HG03469 (cell line): Measurements from ENCODE around the gene MRM2.
"Not testable (repeated sequence)": the region's sequence is repeated elsewhere in the genome, so short reads cannot be mapped to it uniquely, and the experiment has no call there.

ENCODE experiments used
- ATAC-seq: cut with Tn5 transposase; IDR thresholded peaks from one replicate; pipeline ENCODE4 v1.9.1; 2021; ENCODE audit warnings: mild to moderate bottlenecking, moderate library complexity, moderate number of reproducible peaks; ENCODE audit not compliant: unreplicated experiment

The MRM2 gene

DNA sequence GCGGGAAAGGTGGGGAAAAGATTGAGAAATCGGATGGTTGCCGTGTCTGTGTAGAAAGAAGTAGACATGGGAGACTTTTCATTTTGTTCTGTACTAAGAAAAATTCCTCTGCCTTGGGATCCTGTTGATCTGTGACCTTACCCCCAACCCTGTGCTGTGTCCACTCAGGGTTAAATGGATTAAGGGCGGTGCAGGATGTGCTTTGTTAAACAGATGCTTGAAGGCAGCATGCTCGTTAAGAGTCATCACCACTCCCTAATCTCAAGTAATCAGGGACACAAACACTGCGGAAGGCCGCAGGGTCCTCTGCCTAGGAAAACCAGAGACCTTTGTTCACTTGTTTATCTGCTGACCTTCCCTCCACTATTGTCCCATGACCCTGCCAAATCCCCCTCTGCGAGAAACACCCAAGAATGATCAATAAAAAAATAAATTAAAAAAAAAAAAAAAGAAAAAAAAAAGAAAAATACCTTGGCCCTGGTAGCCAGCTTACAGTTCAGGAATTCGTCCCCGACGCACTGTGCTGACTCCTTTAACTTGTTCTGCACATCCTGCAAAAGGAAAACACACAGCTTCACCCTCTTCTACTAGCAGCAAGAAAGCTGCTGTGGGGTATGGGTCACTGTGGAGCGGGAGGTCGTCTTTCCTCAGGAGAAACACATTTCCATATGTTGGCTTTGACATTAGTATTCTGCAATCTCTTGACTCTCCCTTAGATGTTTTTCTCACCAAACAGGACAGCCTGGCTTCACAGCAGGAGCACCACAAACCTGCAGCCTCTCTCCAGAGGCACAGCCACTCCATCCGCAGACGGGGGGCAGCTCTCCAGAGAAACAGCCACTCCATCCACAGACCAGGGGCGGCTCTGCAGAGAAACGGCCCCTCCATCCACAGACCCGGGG lies 27.3 kb upstream of the MRM2 start:
- not testable (repeated sequence) for ATAC-seq

- ATAC-seq, result no peak
Measured at GRCh38 chr7:2266911-2267310, 24.9 kb upstream of the MRM2 start.

GRCh38 chr7:2264158-2264557 lies 22.2 kb upstream of the MRM2 start:
- no peak for ATAC-seq

DNA sequence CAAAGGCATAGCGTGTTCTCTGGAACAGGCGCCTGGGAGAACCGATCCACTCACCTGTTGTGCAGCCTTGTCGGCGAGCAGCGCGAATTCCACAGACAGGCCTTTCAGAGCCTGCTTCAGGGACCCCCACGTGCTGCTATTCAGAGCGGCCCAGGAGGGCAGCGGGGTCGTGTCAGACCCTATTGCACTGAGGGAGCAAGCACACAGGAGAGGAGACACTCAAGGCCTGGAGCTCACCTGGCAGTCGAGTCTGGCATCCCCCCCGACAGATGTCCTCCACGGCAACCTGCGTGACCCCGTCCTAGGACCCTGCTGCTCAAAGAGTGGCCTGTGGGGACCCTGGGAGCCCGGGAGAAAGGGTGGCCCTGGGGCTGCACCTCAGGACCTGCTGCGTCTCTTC lies 21.2 kb upstream of the MRM2 start:
- no peak for ATAC-seq

GRCh38 chr7:2261611-2262010 lies 19.6 kb upstream of the MRM2 start:
- no peak for ATAC-seq

- ATAC-seq, result no peak
Measured at GRCh38 chr7:2260820-2261219, 18.8 kb upstream of the MRM2 start.

GRCh38 chr7:2259480-2259879 lies 17.5 kb upstream of the MRM2 start:
- no peak for ATAC-seq

DNA sequence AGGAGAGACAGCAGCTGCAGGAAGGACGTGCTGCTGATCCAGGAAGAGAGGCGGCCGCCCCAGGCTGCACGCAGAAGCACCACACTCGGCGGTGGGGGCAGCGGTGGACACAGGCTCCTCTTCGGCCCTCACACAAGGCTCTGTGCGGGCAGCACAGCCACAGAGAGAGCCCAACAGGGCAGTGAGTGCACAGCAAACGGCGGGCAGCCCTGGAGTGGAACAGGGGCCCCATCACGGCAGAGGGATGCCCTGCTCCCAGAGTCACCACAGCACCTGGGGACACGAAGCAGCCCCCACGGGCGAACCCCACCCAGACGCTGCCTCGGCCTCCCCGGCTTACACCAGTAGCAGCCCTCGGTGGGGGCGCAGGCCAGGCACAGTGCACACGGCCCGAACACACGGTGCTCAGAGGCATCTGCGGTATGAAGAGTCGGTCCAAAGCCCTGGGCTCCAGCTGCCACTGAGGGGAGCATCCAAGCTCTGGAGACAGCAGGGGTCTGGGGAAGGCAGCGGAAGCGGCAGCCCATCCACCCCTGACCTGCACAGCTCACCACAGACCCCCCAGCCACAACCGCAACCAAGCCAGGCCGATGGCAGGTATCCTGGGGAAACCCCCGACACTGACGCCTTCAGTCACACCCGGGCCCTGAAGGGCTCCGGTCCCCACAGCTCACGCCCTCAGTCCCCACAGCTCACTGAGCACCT lies 16.8 kb upstream of the MRM2 start:
- peak; percentile 39 for ATAC-seq

- ATAC-seq, result no peak
Measured at GRCh38 chr7:2257651-2258050, 15.6 kb upstream of the MRM2 start.

DNA sequence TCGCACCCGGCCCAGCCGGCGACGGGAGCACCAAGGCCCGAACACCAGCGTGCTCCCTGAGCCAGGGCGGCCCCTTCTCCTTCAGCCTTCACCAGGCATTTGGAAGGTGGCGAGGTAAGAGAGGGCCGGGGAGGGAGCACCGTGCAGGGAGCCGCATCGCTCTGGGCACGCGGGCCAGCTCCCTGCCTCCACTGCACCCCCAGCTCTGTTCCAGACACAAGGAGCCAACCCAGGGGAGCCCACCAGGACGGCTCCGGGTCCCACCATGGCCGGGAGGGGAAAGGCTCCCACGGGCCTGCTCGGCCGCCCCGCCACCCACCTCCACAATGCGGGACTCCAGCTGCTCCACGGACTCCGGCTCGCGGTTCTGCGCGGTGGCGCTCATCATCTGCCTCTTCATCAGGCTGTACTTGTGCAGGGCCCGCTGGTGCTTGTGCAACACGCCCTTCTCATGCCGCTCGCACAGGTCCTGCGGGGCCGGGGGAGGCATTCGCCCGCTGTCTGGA lies 15.1 kb upstream of the MRM2 start:
- ATAC-seq, result no peak

GRCh38 chr7:2256306-2257045 lies 14.5 kb upstream of the MRM2 start:
- no peak for ATAC-seq

GRCh38 chr7:2255145-2256139 lies 13.4 kb upstream of the MRM2 start:
- ATAC-seq, result no peak

DNA sequence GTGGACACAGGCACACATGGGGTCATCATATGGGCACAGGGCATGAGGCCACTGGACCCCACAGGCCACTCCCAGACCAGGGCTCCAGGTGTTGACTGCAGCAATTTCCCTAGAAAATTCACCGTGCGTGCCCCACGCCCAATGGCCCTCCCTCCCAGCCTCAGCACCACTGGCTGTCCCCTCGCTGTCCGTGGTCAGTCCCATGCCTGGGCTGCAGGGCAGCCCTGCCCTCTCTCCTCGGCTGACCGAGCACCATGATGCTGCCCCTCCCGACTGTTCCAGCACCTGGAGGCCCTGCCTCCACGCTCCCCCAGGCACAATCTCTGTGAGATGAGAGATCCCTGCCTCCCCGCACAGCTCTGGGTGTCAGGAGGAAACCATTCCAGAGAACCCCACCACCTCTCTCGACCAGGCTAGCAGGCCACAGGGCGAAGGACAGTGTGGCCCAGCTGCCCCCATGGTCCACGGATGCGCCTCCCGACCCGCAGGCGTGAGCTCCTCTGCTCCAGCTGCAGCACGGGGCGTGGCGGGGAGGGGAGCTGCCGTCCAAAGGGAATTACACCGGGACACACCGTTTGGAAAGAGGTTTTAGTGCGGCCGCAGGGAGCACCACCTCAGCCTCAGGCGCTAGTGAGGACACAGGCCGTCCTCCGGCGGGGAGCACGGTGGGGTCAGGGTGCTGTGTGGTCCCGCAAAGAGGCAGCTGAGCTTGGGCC lies 12.6 kb upstream of the MRM2 start:
- ATAC-seq, result no peak

DNA sequence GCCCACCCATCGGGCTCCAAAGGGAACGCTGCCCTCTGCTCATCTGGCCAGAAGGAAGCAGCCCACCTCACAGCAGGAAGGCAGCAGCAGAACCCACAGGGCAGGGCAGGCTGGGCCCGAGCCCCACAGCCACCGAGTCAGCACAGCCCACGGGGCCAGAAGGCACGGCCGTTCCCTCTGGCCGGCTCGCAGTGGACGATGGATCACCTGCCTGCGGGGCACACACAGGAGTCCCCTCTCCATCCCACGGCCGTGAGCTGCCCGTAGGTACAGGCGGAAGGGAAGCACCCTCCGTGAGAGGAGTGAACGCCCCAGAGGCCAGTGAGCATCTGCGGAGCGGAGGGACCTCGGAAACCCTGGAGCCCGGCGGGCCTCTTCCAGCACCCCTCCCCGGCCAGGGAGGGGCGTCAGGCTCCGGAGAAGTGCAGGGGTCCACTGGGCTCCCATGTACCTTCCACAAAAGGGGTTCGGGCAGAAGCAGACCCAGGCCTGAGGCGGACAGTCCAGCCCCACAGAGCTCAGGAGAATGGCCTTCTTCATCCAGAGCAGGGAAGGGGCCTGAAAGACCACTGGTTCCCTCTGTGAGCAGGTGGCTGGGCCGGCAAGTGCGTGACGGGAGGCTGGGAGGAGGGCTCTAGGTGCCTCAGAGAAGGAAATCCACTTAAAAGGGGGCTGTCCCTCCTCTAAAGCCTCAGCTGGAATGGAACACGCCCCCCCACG lies 11.7 kb upstream of the MRM2 start:
- no peak for ATAC-seq

- no peak for ATAC-seq
Measured at GRCh38 chr7:2253021-2253420, 11.0 kb upstream of the MRM2 start.

DNA sequence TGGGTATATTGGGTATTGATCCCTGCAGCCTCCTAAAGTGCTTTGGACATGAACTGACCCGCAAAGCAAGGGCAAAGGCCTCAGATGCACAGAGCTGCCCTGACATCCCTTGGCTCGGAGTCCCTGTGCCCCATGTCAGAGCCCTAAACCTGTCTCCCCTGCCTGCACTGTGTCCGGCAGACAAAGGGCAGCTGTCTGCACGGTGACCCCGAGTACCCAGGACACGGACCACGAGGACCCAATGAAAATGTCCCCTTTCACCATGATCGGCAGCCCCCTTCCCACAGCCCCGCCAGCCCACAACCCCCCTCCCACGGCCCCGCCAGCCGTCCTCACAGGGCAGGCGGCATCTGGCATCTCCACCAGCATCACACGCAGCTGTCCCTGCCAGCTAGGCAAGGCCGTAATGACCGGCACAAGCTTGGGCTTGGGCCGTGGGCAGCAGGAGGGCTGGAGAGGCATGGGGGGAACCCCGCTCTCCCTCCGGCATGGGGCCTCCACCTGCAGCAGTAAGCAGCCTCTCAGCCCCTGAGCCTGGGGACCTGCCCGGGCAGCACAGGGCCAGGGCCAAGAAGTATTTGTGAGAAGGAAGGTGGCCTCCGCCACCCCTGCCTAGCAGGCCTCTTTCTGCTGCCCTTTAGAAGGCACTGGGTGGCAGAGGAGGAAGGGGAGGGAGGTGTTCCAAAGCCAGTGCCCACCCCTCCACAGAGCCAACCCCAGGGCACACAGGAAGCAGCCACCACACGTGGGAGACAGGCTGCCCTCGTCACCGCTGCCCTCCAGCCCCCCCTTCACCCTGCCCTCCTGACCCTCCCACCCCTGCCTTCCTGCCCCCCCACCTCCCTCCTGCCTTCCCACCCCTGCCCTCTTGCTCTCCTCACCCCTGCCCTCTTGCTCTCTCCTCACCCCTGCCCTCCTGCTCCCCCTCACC lies 10.1 kb upstream of the MRM2 start:
- ATAC-seq, result no peak

GRCh38 chr7:2251381-2251780 lies 9.4 kb upstream of the MRM2 start:
- no peak for ATAC-seq
